ENCODE data around the gene CNGA4.
"Not testable (repeated sequence)": the region's sequence is repeated elsewhere in the genome, so short reads cannot be mapped to it uniquely, and the experiment has no call there.

CNGA4 gene

GRCh38 chr11:6225896-6226295 is 13.0 kb upstream of the CNGA4 start:
- DNase-seq, result no peak

- DNase-seq, result no peak
These were observed 10.4 kb upstream of the CNGA4 start for GRCh38 chr11:6228520-6228919.

DNA sequence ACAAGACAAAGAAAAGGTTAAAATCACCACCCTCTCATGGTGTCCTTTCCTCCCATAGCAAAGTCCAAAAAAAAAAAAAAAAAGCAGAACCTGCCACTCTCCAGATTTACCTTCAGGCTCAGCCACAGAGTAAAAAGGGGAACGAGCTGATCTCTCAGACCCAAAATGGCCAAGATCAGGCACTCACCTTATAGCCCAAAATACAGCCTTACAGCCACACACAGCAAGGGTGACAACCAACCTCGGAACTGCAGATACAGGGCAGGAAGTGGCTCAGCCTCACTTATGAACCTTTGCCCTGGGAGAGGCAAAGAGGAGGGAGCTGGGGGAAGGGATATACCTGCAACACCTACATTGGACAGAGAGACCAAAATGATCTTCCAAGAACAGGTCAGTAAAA is 9.0 kb upstream of the CNGA4 start:
- no peak for DNase-seq

DNA sequence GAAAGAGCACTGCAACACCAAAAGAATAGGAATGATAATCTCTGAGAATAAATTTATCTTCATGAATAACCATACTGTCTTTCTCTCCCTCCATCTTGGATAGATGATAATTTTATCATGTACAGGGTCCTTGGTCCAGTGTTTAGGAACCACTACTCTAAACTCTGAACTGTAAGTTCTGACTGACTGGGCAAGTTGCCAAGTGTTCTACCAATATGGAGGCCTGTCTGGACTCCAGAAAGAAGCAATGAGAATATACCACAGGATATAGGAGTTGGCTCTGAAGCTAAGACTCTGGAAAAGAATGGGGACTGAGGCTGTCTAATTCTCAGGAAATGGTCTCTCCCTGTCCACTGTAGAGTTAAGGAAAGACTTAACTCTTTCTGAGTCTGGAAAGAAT is 6.0 kb upstream of the CNGA4 start:
- DNase-seq, result no peak

GRCh38 chr11:6233984-6234386 is 4.9 kb upstream of the CNGA4 start:
- peak in 1 of 2 experiments; percentile 11 for DNase-seq

DNA sequence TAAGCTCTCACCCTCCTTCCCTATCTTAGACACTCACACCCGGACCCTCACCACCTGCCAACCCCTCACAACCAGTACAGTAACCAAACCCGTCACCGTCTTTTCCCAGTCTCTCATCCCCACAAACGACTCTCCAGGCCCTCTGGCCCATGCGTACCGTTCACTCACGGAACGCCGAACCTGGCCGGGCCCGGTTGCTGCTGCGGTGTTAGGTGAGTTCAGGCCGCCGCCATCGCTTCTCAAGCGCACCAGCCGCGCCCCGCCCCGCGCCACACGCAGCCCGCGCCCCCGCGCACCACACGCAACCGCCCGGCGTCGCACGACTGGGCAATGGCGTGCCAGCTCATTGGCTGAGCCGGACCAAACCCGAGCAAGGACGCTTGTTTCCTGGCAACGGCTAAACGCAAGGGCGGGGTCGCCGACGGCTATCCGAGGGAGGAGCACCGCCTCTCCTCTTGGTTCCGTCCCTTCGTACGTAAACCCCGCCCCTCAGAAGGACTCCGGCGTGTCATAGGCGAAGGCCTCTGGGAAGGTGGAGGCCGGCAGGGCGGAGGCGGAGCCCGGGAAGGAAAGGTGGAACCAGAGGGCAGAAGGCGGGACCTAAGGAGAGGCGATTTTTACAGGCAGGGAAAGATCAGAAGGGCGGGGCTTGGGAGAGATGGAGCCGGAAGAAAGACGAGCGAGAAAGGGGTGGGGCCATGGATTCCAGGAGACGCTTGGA is 4.3 kb upstream of the CNGA4 start, which contains the start of gene FHIP1B:
TSS of gene FHIP1B (minus strand) at position 250 of the 721 bp plus-strand sequence. CDS start 10,120 bp downstream, outside the sequence.
- peak; percentile 96 to 100 for DNase-seq

- DNase-seq, result no peak
These were observed 1.6 kb upstream of the CNGA4 start for GRCh38 chr11:6237266-6237665.

- DNase-seq, result no peak
These were observed 1.1 kb upstream of the CNGA4 start for GRCh38 chr11:6237761-6238302.

GRCh38 chr11:6240139-6240538 is 1.2 kb downstream of the CNGA4 start:
- DNase-seq, result no peak

DNA sequence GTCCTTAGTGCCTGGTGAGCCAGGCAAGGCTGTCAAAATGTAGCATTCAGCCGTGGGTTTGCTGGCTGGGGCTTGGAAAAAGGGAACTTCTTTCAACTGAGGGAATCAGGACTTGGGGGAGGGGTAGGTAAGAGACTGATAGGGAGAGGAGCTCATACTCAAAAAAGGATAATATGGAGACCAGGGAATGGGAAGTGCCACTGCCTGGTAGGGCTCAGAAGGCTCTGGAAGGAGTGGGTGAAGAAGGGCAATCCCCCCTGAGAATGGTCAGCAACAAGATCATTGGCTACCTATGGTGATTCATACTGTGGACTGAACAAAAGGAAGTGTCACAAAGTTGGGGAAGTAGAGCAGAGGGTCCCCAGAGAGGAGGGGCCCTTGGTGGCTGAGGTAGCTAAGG is 1.9 kb downstream of the CNGA4 start:
- DNase-seq, result no peak

DNA sequence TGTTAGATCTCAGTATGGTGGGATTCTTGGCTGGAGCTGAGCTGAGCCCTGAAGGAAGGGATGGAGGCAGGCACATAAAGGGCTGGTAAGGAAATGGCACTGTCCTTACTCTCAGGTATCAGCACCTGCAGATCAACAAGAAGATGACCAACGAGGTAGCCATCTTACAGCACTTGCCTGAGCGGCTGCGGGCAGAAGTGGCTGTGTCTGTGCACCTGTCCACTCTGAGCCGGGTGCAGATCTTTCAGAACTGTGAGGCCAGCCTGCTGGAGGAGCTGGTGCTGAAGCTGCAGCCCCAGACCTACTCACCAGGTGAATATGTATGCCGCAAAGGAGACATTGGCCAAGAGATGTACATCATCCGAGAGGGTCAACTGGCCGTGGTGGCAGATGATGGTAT is 2.4 kb downstream of the CNGA4 start:
- no peak for DNase-seq

DNA sequence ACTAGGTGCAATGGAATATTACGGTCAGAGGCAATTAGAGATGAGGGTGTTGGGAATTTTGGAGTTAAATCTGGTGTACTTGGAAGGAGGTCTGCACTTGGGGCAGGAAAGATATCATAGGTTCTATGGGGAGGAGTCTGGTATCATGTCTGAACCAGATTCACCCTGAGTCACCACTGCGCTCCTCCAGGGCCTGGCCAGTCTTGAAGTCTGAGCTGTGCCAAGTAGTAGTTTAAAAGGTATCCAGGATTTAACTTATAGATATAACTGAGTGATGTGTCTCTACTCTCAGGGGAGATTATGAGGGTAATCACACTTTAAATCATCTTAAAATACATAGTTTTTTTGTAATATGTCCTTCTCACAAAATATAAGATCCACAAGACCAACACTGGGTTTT is 6.6 kb downstream of the CNGA4 start:
- no peak for DNase-seq

GRCh38 chr11:6248248-6248647 is 9.4 kb downstream of the CNGA4 start:
- no peak for DNase-seq

DNA sequence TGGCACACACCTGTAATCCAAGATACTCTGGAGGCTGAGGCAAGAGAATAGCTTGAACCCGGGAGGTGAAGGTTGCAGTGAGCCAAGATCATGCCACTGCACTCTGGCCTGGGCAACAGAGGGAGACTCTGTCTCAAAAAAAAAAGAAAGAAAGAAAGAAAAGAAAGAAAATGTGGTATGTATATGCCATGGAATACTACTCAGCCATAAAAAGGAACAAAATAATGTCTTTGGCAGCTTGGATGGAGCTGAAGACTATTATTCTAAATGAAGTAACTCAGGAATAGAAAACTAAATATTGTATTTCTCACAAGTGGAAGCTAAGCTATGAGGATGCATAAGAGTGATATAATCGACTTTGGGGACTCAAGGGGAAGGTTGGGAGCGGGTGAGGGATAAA is 10.0 kb downstream of the CNGA4 start:
- not testable (repeated sequence) for DNase-seq

DNA sequence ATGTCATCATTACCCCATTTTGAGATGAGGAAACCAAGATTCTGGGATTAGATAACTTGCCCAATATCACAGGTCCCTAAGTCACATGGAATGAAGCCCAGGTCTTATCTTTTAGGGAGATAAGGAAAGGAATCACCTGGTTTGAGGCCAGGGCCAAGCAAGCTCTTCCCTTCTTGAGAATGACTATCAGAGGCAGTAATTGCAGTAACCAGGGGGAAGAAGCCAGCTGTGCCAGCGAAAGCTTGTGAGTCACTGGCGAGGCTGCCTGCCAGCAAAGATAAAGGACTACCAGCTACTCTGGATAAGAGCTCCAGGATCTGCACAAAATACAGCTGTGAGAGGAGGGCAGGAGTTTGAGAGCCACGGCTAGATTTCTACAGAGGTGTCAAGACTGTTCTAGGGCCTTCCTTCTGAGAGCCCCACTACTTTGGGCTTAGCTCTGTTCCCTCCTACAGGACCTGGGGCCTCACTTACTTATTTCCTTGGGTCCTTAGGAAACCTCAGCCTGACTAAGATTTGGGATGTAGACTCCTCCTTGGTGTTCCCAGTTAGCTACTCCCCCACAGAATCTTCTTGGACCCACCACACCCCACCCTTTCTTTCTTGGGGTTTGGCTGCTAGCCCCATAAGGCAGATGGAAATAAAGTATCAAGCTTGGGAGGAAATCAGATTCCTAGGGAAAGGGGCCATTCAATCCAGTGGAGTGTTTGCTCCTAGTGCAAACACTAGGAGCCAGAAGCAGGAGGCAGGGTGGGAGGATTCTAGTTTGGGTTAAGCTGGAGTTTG is 11.1 kb downstream of the CNGA4 start:
- no peak for DNase-seq

DNA sequence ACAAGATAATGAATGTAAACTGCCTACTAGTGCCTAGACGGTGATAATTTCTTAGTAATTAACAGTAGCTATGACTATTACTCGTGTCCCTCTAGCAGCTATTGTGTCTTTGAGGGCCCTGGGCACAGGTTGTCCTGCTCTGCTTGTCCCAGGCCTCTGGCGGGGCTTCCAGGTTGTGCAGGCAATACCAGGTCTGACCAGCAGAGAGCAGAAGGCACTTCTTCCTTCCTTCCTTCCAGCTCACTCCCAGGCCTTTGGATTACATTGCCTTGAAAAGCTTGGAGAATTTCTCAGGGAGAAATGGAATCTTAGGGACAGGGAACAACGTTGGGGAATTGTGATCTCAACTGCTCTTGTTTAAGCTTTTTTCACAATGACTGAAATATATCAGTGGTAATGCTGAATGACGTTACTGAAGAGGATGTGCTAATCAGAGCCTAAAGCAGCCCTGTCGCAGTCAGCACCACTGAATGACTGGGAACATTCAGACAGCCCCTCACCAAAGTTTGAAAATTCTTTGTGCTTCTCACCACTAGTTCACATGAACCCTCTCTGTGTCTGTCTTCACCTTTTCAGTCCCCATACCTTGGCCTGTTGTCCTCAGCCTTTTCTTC is 12.3 kb downstream of the CNGA4 start:
- peak; percentile 22 to 48 for DNase-seq

- no peak for DNase-seq
These were observed 13.1 kb downstream of the CNGA4 start for GRCh38 chr11:6251990-6252473.

DNA sequence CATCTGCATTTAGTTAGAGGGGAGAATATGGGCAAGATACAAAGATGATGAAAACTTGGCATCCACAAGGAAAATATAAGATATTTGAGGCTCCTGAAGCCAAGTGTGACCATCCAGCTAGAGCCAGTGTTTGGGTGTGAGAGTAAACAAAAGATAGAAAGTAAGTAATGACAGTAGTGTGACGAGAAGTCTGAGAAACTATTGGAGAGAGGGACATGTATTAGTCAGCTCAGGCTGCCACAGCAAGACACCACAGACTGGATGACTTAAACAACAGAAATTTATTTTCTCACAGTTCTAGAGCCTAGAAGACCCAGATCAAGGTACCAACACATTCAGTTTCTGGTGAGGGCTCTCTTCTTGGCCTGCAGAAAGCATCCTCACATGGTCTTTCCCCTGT is 14.3 kb downstream of the CNGA4 start:
- DNase-seq, result no peak

DNA sequence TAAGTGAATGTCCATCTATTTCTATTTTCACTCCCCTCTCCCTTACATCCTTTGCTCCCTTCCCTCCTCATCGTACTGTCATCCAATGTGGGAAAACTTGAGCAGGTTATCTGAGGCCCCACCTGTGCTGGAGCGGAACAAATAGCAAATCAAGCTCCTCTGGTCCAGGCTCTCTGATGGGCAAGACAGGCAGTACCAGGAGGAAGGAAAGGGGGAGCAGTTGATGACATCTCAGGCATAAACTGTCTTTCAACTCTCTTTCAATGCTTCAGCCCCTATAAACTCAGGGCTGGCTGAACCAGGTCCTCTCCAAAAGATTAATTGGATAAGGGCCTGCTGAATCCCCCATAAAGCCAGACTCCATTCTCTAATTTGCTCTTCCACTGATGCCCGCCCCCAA is 19.3 kb downstream of the CNGA4 start:
- no peak for DNase-seq

- no peak for DNase-seq
These were observed 19.7 kb downstream of the CNGA4 start for GRCh38 chr11:6258571-6259081.

DNA sequence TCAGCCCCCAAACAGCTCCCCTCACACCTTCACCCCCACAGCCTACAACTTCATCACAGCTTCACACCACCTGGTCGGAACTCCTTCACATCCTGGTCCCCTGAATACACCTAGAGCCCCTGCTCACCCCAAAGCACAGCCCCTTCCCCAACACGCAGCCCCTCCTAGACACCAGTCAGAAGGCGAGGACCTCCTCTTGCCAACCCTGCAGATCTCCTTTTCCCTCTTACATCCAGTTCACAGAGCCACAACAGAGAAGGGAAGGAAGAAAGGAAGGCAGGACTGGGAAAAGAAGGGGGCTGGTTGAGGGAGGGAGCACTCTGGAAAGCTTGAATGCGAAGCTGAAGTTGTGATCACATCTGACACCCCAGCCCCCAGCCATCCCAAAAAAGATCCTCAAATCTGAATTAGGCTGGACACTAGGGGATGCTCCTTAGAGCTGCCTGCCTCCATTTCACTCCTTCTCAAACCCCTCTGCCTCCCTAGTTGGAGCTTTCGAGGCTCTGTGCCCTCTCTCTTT is 21.4 kb downstream of the CNGA4 start:
- no peak for DNase-seq

- DNase-seq, result no peak
These were observed 24.8 kb downstream of the CNGA4 start for GRCh38 chr11:6263662-6264061.

DNA sequence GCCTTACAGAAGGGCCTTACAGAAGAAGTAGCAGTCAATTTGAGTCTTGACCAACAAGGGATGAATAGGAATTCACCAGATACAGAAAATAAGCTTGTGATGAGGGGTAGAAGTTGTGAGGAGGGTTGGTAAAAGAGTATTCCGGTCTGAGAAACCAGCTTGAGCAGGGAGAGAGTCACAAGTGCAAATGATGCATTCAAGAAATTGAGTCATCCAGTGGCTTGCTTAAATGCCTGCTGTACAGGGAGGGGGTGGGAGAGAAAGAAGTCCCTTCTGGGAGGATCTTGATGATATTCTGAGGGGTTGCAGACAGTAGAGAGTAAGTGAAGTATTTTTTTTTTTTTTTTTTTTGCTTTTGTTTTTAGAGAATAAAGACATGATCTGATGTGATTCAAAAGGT is 29.9 kb downstream of the CNGA4 start:
- no peak for DNase-seq
